T-helper 1 cell treated with Interleukin-12 subunit alpha and Interleukin-12 subunit beta and Interleukin-4 antibody, amounts not matched to agents 30 μg/mL and 1 μg/mL, for 36 hours (primary cell): ENCODE results near the gene CDK5.
A peak's percentile ranks its signal among the peaks of the same experiment; 100 is the strongest.

Source experiments
- H3K27ac Mint-ChIP-seq: one replicate; pipeline ENCODE4 v1.8.0; 2021; ENCODE audit warnings: mild to moderate bottlenecking, mixed read lengths
- H3K27me3 Mint-ChIP-seq: one replicate; pipeline ENCODE4 v1.8.0; 2021; ENCODE audit warnings: low read depth, mixed read lengths
- H3K36me3 Mint-ChIP-seq: one replicate; pipeline ENCODE4 v1.8.0; 2021; ENCODE audit warnings: low read depth, mixed read lengths
- H3K4me1 Mint-ChIP-seq: one replicate; pipeline ENCODE4 v1.8.0; 2021; ENCODE audit warnings: low read depth, mixed read lengths
- H3K4me3 Mint-ChIP-seq: one replicate; pipeline ENCODE4 v1.8.0; 2021; ENCODE audit warnings: mild to moderate bottlenecking, moderate library complexity, mixed read lengths
- H3K9me3 Mint-ChIP-seq: one replicate; pipeline ENCODE4 v1.8.0; 2021; ENCODE audit warnings: mixed read lengths

The CDK5 gene

DNA sequence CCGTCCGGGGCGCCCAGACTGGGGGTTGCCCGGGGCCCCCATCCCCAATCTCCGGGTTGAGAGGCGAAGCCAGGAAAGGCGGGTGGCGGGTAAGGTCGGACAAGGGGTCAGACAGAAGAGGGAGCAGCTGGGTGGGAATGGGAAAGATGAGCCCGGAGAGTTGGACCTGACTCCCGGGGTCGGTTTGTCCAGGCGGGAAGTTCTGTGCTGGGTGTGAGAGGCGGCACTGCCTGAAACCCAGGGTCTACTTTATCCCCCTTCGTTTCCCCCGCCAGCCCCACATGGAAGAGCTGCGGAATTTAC lies 2.4 kb upstream of the CDK5 start:
- Mint-ChIP-seq H3K4me1 (peaks cover 29% of the 10 kb centered on the region), H3K4me3 (peak overlapping the region; percentile 97), H3K27ac (peak overlapping the region; percentile 69), H3K36me3 (no peaks in the 10 kb centered on the region), H3K27me3 (no peaks in the 10 kb centered on the region), H3K9me3 (no peaks in the 10 kb centered on the region)

DNA sequence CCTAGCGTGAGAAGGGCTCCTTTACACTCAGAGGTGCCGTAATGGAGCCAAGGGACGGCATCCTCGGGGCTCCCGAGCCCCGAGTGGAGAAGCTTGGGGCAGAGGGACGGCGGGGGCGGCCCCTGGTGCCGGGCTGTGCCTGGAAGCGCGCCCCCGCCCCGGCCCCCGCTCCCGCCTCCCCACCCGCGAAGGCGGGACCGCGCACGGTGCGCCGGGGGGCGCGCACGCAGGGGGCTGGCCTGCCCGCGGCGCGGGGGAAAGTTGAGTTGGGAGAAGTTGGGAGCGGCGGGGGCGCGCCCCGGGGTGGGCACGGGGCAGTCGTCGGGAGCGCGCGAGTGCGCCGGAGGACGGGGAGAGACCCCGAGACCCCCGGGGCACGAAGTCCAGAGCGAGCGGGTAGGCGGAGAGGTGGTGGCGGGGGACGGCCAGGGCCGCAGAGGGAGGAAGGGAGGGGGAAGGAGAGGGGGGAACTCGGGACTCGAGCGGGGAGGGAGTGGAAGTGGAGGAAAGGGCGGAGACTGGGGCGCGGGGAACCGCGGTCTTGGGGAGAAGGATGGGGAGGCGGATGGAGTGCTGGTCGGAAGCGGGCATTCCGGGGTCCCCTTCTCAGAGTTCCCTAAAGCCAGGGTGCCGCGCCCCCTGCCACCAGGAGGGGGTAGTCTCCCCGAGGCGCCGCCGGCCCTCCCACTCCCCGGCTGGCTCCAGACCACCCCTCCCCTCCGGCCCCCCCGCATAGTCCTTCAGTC lies 1.8 kb upstream of the CDK5 start, which contains the start of gene SLC4A2:
TSS of gene SLC4A2 (plus strand) at position 223 of the 746 bp plus-strand sequence. CDS start 2,399 bp downstream, outside the sequence.
- peak within 1 kb of the TSS; percentile 94 for H3K27ac Mint-ChIP-seq
- H3K4me3 Mint-ChIP-seq, result peak within 1 kb of the TSS; percentile 97
- H3K9me3 Mint-ChIP-seq, result no peaks in the 10 kb centered on the region
- no peaks in the 10 kb centered on the region for H3K36me3 Mint-ChIP-seq
- H3K4me1 Mint-ChIP-seq, result peaks cover 32% of the 10 kb centered on the region
- no peaks in the 10 kb centered on the region for H3K27me3 Mint-ChIP-seq

GRCh38 chr7:151058781-151059366 lies 1.2 kb upstream of the CDK5 start:
- no peaks in the 10 kb centered on the region for H3K27me3 Mint-ChIP-seq
- peak overlapping the region; percentile 94 for H3K27ac Mint-ChIP-seq
- H3K9me3 Mint-ChIP-seq, result no peaks in the 10 kb centered on the region
- H3K4me3 Mint-ChIP-seq, result peak overlapping the region; percentile 97
- H3K4me1 Mint-ChIP-seq, result peaks cover 34% of the 10 kb centered on the region
- no peaks in the 10 kb centered on the region for H3K36me3 Mint-ChIP-seq

GRCh38 chr7:151057989-151058780 lies 488 bp upstream of the CDK5 start:
- H3K4me3 Mint-ChIP-seq, result peak overlapping the region; percentile 97
- peaks cover 36% of the 10 kb centered on the region for H3K4me1 Mint-ChIP-seq
- peak overlapping the region; percentile 94 for H3K27ac Mint-ChIP-seq
- no peaks in the 10 kb centered on the region for H3K36me3 Mint-ChIP-seq
- no peaks in the 10 kb centered on the region for H3K27me3 Mint-ChIP-seq
- no peaks in the 10 kb centered on the region for H3K9me3 Mint-ChIP-seq

- H3K36me3 Mint-ChIP-seq, result peaks cover 4% of the 10 kb centered on the region
- H3K4me1 Mint-ChIP-seq, result peaks cover 41% of the 10 kb centered on the region
- H3K9me3 Mint-ChIP-seq, result no peaks in the 10 kb centered on the region
- no peaks in the 10 kb centered on the region for H3K27me3 Mint-ChIP-seq
- H3K4me3 Mint-ChIP-seq, result peak overlapping the region; percentile 97
- peak overlapping the region; percentile 41 for H3K27ac Mint-ChIP-seq
These were observed 811 bp downstream of the CDK5 start for GRCh38 chr7:151056666-151057505.

DNA sequence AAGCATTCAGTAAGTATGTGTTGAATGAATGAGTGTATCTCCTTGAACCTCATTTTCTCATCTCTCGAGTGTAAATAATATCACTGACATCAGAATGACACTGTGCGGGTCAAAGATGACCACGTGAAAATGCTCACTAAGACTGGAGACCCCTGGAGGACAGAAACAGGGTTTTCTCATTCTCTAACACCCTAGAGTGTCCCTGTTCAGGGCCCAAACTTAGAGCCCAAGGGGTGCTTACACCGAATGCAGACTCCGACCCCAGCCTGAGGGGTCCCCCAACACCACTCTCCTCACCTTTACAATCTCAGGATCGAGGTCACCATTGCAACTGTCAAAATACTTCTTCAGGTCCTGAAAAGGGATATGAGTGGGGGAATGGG lies 1.4 kb downstream of the CDK5 start:
- Mint-ChIP-seq H3K4me1 (peaks cover 35% of the 10 kb centered on the region), H3K27ac (no peak overlapping the region), H3K4me3 (peak overlapping the region; percentile 97)

DNA sequence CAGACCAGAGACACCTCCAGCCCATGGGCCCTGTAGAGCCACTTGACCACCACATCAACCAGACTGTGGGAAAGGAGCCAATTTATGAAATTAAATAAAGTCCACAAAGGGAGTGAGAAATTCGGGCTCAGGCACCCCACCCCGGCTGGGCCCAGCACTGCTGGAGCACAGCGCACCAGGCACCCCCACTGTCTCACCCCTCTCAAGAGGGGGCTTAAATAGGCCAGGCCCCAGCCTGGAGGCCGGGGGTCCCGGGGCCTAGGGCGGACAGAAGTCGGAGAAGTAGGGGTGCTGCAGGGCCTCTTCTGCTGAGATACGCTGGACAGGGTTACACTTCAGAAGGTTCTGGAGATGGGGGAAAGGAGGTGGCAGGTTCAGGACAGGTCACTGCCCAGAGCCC lies 3.9 kb downstream of the CDK5 start:
- H3K9me3 Mint-ChIP-seq, result no peaks in the 10 kb centered on the region
- no peak overlapping the region for H3K27ac Mint-ChIP-seq
- peaks cover 5% of the 10 kb centered on the region for H3K27me3 Mint-ChIP-seq
- no peak overlapping the region for H3K4me3 Mint-ChIP-seq
- peaks cover 4% of the 10 kb centered on the region for H3K36me3 Mint-ChIP-seq
- H3K4me1 Mint-ChIP-seq, result peaks cover 27% of the 10 kb centered on the region

More for the DNA sequence above, 1.4 kb downstream of the CDK5 start:
- no peaks in the 10 kb centered on the region for H3K27me3 Mint-ChIP-seq
- H3K9me3 Mint-ChIP-seq, result no peaks in the 10 kb centered on the region
- H3K36me3 Mint-ChIP-seq, result peaks cover 4% of the 10 kb centered on the region

GRCh38 chr7:151053096-151053495 lies 4.6 kb downstream of the CDK5 start:
- Mint-ChIP-seq H3K9me3 (no peaks in the 10 kb centered on the region), H3K36me3 (peaks cover 4% of the 10 kb centered on the region), H3K4me3 (no peak overlapping the region), H3K27me3 (peaks cover 5% of the 10 kb centered on the region), H3K4me1 (peaks cover 23% of the 10 kb centered on the region), H3K27ac (no peak overlapping the region)

- Mint-ChIP-seq H3K36me3 (peaks cover 4% of the 10 kb centered on the region), H3K4me3 (no peak overlapping the region)
These were observed 6.6 kb downstream of the CDK5 start for GRCh38 chr7:151051108-151051507.

GRCh38 chr7:151048911-151049463 lies 8.7 kb downstream of the CDK5 start:
- H3K4me1 Mint-ChIP-seq, result peaks cover 9% of the 10 kb centered on the region
- no peaks in the 10 kb centered on the region for H3K9me3 Mint-ChIP-seq
- peaks cover 5% of the 10 kb centered on the region for H3K27me3 Mint-ChIP-seq
- H3K4me3 Mint-ChIP-seq, result no peak overlapping the region
- H3K27ac Mint-ChIP-seq, result no peak overlapping the region
- peaks cover 4% of the 10 kb centered on the region for H3K36me3 Mint-ChIP-seq

More at GRCh38 chr7:151051108-151051507, 6.6 kb downstream of the CDK5 start:
- Mint-ChIP-seq H3K27ac (no peak overlapping the region), H3K4me1 (peaks cover 13% of the 10 kb centered on the region), H3K9me3 (no peaks in the 10 kb centered on the region), H3K27me3 (peaks cover 5% of the 10 kb centered on the region)

DNA sequence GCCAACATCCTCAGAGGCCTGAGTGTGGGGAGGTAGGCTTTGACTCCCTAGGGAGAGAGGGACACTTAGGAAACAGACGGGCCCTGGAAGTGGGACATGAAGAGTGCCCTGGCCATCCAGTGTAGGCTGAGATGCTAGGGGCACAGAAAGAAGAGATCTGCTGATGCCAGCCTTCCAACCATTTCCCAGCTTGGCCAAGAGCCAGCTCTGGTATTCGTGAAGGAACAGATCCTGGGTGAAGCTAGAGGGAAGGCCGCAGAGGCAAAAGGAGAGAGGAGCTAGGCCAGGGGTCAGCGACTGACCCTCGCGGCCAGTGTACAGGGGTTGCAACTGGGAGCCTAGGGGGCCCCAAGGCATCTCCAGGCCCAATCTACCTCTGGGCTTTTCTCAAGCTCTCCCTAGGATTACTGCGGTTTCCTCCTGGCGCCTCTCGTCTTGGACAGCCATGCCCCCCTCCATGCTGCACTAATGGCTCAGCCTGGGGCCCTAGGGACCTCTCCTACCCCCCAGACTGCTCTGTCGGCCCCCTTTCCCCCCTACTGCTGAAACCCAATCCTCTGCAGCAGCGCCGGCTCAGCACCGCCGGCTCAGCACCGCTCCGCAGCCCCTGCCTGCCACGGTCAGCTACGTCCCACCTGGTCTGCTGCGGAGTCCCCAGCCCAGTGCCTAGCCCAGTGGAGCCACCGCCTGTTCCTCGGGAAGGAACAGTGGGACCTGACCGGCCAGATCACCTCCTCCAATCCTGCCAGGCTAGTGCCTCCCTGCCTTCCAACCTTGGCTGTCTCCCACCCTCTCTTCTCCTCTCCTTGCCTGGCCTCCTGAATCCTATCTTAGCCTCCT lies 9.5 kb downstream of the CDK5 start, which contains the start of gene ASIC3:
TSS of gene ASIC3 (plus strand) at position 556 of the 840 bp plus-strand sequence. CDS start 355 bp downstream, outside the sequence.
- H3K36me3 Mint-ChIP-seq, result peaks cover 4% of the 10 kb centered on the region
- no peaks in the 10 kb centered on the region for H3K9me3 Mint-ChIP-seq
- no peak within 1 kb of the TSS for H3K27ac Mint-ChIP-seq
- peaks cover 5% of the 10 kb centered on the region for H3K27me3 Mint-ChIP-seq
- H3K4me3 Mint-ChIP-seq, result no peak within 1 kb of the TSS
- H3K4me1 Mint-ChIP-seq, result peaks cover 7% of the 10 kb centered on the region

- H3K4me1 Mint-ChIP-seq, result peaks cover 2% of the 10 kb centered on the region
These were observed 10.8 kb downstream of the CDK5 start for GRCh38 chr7:151046603-151047573.

More at GRCh38 chr7:151046603-151047573, 10.8 kb downstream of the CDK5 start:
- no peak overlapping the region for H3K4me3 Mint-ChIP-seq
- no peaks in the 10 kb centered on the region for H3K9me3 Mint-ChIP-seq
- no peak overlapping the region for H3K27ac Mint-ChIP-seq
- H3K27me3 Mint-ChIP-seq, result peaks cover 5% of the 10 kb centered on the region
- no peaks in the 10 kb centered on the region for H3K36me3 Mint-ChIP-seq
